GM12865 (cell line): Measurements from ENCODE around the gene MYO10.
A peak's percentile ranks its signal among the peaks of the same experiment; 100 is the strongest.

Experiments used
- DNase-seq: peaks from one replicate; pipeline ENCODE4 v3.0.0; 2010; ENCODE audit warnings: low read depth
- H3K4me3 ChIP-seq: 2 replicates; pipeline ENCODE4 v1.5.1; 2011; ENCODE audit warnings: mild to moderate bottlenecking, low read depth, low read length, control low read depth
- TF ChIP-seq, protein P1 (sequence below): IDR thresholded peaks from 2 replicates; pipeline ENCODE4 v1.5.1; 2011; ENCODE audit warnings: low read length, control low read depth, low read depth, inconsistent platforms; ENCODE audit not compliant: insufficient read depth; ENCODE audit errors: missing control alignments

Gene MYO10

DNA sequence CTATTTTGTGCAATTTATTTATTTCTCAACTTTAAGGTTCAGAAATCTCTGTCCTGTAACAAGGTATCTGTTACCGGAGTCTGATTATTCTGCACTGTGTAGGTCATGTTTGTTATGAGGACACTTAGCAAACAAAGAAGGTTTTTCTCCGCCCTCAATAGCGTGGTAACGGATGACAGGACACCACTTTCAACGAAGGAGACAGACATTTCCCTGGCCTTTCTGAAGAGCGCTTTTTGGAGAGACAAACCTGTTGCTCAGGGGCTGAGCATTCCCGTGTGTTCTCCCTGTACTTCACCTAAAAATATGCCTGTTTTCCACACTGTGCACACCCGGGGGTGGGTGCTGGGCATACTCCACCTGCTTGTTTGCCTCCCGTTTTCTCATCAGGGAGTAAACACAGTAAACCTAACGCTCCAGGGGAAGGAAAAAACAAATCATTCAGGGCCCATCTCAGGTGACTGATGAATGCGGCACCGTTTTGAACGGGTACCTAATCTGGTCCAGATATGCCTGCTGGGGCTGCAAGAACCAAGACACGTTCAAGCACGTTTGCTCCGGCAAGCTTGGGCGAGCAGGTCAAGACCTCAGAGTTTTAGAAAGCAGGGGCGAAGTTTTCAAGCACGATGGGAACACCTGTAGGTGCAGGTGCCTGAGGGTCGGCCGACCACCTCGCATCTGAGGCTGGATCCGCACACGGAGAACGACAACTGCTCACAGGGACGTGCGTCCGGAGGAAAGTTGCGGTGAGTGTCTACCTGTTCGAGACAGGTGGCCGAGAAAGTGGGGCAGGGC lies 320.1 kb downstream of the MYO10 start:
- DNase-seq = no peak
- TF ChIP-seq, protein P1, sequence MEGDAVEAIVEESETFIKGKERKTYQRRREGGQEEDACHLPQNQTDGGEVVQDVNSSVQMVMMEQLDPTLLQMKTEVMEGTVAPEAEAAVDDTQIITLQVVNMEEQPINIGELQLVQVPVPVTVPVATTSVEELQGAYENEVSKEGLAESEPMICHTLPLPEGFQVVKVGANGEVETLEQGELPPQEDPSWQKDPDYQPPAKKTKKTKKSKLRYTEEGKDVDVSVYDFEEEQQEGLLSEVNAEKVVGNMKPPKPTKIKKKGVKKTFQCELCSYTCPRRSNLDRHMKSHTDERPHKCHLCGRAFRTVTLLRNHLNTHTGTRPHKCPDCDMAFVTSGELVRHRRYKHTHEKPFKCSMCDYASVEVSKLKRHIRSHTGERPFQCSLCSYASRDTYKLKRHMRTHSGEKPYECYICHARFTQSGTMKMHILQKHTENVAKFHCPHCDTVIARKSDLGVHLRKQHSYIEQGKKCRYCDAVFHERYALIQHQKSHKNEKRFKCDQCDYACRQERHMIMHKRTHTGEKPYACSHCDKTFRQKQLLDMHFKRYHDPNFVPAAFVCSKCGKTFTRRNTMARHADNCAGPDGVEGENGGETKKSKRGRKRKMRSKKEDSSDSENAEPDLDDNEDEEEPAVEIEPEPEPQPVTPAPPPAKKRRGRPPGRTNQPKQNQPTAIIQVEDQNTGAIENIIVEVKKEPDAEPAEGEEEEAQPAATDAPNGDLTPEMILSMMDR = no peak
- peak overlapping the region; percentile 42 for H3K4me3 ChIP-seq

DNA sequence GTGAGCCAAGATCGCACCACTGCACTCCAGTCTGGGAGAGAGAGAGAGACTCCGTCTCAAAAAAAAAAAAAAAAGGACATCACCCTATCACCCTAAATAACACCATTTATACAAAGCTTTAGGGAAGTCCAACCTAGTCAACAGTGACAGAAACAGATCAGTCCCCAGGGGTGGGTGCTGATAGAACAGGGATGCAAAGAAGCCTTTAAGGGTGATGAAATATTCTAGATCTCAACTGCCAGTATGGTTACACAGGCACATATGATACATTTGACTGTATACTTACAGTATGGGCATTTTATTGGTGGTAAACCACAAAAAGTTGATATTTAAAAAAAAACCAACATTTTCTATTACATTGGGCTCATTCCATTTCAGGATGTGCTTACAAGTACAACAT lies 324.1 kb downstream of the MYO10 start:
- DNase-seq = no peak
- H3K4me3 ChIP-seq = no peak overlapping the region
- TF ChIP-seq, protein P1 = no peak
